ENCODE results near the gene FAM118B. TPM values are rescaled to one million over a fixed set of nuclear protein-coding genes. Genes with fewer than 3 reads are reported as not detected.
A peak's percentile ranks its signal among the peaks of the same experiment; 100 is the strongest.

Gene FAM118B
- 11.1 TPM for polyA plus RNA-seq

- no peaks in the 10 kb centered on the region for H3K9me3 Mint-ChIP-seq
- H3K4me1 Mint-ChIP-seq, result peaks cover 14 to 30% (median 29%) of the 10 kb centered on the region in 3 donors
- H3K36me3 Mint-ChIP-seq, result peaks cover 2% of the 10 kb centered on the region
- H3K27me3 Mint-ChIP-seq, result no peaks in the 10 kb centered on the region
- peak within 1 kb of the TSS; percentile 93 to 96 (median 96) for H3K27ac Mint-ChIP-seq
- H3K4me3 Mint-ChIP-seq, result peak within 1 kb of the TSS; percentile 98 to 100 (median 98)
Measured at GRCh38 chr11:126211236-126212088, at the start of gene FAM118B, which contains the start of gene RPUSD4. FAM118B (plus strand) TSS chr11:126211782; CDS start chr11:126235002, 23,220 bp downstream. RPUSD4 (minus strand) TSS chr11:126211650; CDS start chr11:126211638, 12 bp downstream.

- H3K4me1 Mint-ChIP-seq, result peaks cover 0 to 2% (median 0%) of the 10 kb centered on the region in 3 donors
- H3K9me3 Mint-ChIP-seq, result no peaks in the 10 kb centered on the region
- H3K36me3 Mint-ChIP-seq, result no peaks in the 10 kb centered on the region
- H3K27me3 Mint-ChIP-seq, result peaks cover 5% of the 10 kb centered on the region
- no peak overlapping the region for H3K27ac Mint-ChIP-seq
- no peak overlapping the region for H3K4me3 Mint-ChIP-seq
Measured at GRCh38 chr11:126162306-126163030, 49.1 kb upstream of the FAM118B start.

DNA sequence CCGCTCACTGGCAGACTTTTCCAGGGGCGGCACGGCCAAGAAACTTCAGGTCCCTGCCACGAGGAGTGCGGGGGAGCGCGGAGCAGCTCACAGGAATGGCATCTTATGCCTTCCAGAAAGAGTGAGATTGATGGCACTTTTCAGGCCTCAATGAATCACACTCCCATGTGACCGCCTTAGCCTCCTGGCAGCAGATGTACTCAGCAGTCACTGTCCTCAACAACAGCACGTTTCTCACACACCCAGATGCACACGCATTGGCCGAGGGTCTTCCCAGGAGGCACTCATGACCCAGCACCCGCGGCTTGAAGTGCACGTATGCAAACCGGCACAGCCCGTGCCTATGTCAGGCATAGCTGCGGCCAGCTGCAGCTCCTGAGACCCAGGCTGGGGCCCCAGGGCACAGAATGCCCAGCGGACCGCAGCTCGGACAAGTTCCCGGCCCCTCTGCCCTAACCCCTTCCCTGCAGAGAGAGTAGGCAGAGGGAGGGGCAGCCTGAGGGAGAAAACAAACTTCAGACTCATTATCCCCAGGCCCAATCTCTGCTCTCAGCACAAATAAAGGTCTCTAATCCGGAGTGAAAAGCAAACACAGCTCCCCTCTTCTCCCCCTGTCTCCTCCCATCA, 48.4 kb upstream of the FAM118B start:
- Mint-ChIP-seq H3K27ac (peak overlapping the region in 1 of 3 donors; percentile 41), H3K36me3 (no peaks in the 10 kb centered on the region), H3K9me3 (no peaks in the 10 kb centered on the region), H3K4me3 (no peak overlapping the region), H3K4me1 (peaks cover 0 to 2% (median 0%) of the 10 kb centered on the region in 3 donors), H3K27me3 (peaks cover 5% of the 10 kb centered on the region)

GRCh38 chr11:126163779-126164178, 47.8 kb upstream of the FAM118B start:
- no peak overlapping the region for H3K4me3 Mint-ChIP-seq
- H3K36me3 Mint-ChIP-seq, result no peaks in the 10 kb centered on the region
- peak overlapping the region in 1 of 3 donors; percentile 41 for H3K27ac Mint-ChIP-seq
- peaks cover 0 to 2% (median 0%) of the 10 kb centered on the region in 3 donors for H3K4me1 Mint-ChIP-seq
- no peaks in the 10 kb centered on the region for H3K9me3 Mint-ChIP-seq
- H3K27me3 Mint-ChIP-seq, result peaks cover 5% of the 10 kb centered on the region

DNA sequence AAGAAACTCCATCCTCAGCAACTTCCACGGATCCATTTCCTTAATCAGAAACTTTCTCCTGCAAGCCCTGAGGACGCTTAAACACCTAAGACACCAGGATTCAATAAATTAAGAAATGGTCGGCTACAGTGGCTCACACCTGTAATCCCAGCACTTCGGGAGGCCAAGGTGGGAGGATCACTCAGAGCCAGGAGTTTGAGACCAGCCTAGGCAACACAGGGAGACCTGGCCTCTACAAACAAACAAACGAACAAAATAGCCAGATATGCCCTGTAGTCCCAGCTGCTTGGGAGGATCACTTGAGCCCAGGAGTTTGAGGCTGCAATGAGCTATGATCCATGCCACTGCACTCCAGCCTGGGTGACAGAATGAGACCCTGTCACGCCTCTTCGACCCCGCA, 46.8 kb upstream of the FAM118B start:
- H3K4me3 Mint-ChIP-seq, result no peak overlapping the region
- H3K27ac Mint-ChIP-seq, result no peak overlapping the region
- H3K27me3 Mint-ChIP-seq, result peaks cover 5% of the 10 kb centered on the region
- no peaks in the 10 kb centered on the region for H3K9me3 Mint-ChIP-seq
- peaks cover 0 to 2% (median 0%) of the 10 kb centered on the region in 3 donors for H3K4me1 Mint-ChIP-seq
- H3K36me3 Mint-ChIP-seq, result no peaks in the 10 kb centered on the region

- Mint-ChIP-seq H3K4me1 (peaks cover 0 to 2% (median 0%) of the 10 kb centered on the region in 3 donors), H3K36me3 (no peaks in the 10 kb centered on the region), H3K4me3 (no peak overlapping the region), H3K9me3 (no peaks in the 10 kb centered on the region), H3K27me3 (peaks cover 5% of the 10 kb centered on the region), H3K27ac (no peak overlapping the region)
Measured at GRCh38 chr11:126165311-126165720, 46.3 kb upstream of the FAM118B start.

GRCh38 chr11:126165757-126166156, 45.8 kb upstream of the FAM118B start:
- no peaks in the 10 kb centered on the region for H3K9me3 Mint-ChIP-seq
- peaks cover 0 to 2% (median 0%) of the 10 kb centered on the region in 3 donors for H3K4me1 Mint-ChIP-seq
- peaks cover 5% of the 10 kb centered on the region for H3K27me3 Mint-ChIP-seq
- no peak overlapping the region for H3K4me3 Mint-ChIP-seq
- H3K36me3 Mint-ChIP-seq, result no peaks in the 10 kb centered on the region
- no peak overlapping the region for H3K27ac Mint-ChIP-seq

- Mint-ChIP-seq H3K9me3 (no peaks in the 10 kb centered on the region), H3K27ac (no peak overlapping the region), H3K27me3 (peaks cover 5% of the 10 kb centered on the region), H3K4me3 (no peak overlapping the region), H3K36me3 (no peaks in the 10 kb centered on the region), H3K4me1 (peaks cover 0 to 2% (median 0%) of the 10 kb centered on the region in 3 donors)
Measured at GRCh38 chr11:126166413-126166812, 45.2 kb upstream of the FAM118B start.

DNA sequence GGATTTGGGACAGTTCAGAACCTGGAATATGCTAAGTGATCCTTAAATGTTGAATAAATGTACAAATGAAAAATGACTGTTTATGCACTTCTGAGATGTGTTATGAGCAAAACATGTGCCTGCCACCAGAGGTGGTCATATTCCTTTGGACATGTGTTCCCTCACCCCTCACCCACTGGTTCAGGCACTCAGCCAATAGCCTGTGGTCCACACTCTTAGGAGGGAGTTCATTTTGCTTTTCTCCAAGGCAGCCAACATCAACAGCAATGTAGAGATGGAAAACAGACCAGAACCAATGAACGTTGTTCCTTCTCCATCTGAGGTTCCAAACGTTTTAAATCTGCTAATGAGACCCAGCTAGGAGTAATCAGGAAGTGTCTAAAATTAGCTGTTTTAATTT, 44.1 kb upstream of the FAM118B start:
- Mint-ChIP-seq H3K4me3 (no peak overlapping the region), H3K9me3 (no peaks in the 10 kb centered on the region), H3K27ac (no peak overlapping the region), H3K4me1 (peaks cover 0 to 2% (median 0%) of the 10 kb centered on the region in 3 donors), H3K27me3 (peaks cover 10% of the 10 kb centered on the region), H3K36me3 (no peaks in the 10 kb centered on the region)

DNA sequence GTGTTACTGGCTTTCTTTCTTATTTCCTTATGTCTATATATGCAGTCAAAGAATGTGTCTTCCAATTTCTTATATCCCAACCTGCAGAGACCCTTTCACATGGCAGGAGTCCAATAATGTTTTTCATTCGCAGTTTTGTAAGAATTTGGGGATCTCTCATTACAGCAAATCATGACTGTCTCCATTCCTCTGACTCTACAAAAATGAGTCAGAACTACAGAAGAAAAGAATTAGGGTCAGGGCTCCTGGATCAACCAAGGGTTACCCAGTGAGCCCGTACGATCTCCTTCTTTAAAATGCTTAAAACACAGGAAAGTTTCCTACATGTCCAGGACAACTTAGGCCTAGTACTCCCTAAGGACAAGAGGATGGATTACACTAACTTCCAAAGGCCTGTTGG, 42.3 kb upstream of the FAM118B start:
- Mint-ChIP-seq H3K27ac (no peak overlapping the region), H3K9me3 (no peaks in the 10 kb centered on the region), H3K27me3 (peaks cover 13% of the 10 kb centered on the region), H3K4me1 (peaks cover 0 to under 1% (median 0%) of the 10 kb centered on the region in 3 donors), H3K4me3 (no peak overlapping the region), H3K36me3 (no peaks in the 10 kb centered on the region)

DNA sequence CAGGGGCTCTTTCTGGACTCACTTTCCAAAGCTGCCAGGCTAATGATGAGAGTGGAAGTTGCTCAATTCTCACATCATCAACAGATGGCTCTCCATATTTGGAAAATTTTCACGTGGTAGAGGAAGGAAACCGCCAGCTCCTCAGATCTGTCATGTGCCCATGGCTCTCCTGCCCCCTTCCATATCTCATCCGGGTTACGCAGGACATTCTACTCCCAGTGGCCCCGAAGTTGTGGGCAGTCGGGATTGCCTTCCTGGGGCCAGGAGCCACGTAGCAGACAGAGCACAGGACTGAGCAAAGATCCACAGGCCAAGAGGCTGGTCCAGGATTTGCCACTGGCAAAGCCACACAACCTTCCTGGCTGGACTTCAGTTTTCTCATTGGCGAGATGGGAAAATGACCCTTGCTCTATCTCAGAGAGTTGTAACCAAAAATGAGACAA, 39.0 kb upstream of the FAM118B start:
- no peaks in the 10 kb centered on the region for H3K9me3 Mint-ChIP-seq
- H3K27ac Mint-ChIP-seq, result no peak overlapping the region

DNA sequence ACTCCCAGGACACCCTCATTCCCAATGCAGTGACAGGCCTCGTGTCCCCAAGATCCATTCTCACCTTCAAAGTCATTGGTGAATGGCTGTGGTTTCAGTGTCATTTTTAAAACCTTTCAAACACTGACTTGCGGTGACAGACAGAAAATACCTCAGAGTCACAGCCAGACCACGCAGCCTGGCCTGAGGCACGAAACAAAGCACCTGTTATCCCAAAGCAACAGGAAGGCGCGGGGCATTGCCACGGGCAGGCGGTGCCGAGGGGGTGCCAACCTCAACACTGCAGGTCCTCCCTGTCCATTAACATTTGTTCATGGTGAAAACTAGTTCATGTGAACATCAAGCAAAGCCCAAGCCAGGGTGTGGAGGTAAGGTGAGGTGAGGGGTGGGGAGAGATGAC, 38.3 kb upstream of the FAM118B start:
- Mint-ChIP-seq H3K36me3 (peaks cover 2% of the 10 kb centered on the region), H3K27ac (no peak overlapping the region), H3K27me3 (peaks cover 9% of the 10 kb centered on the region), H3K4me3 (no peak overlapping the region), H3K9me3 (no peaks in the 10 kb centered on the region), H3K4me1 (no peaks in the 10 kb centered on the region)

More for the DNA sequence above, 39.0 kb upstream of the FAM118B start:
- H3K36me3 Mint-ChIP-seq, result peaks cover 2% of the 10 kb centered on the region
- no peak overlapping the region for H3K4me3 Mint-ChIP-seq
- H3K4me1 Mint-ChIP-seq, result no peaks in the 10 kb centered on the region
- H3K27me3 Mint-ChIP-seq, result peaks cover 9% of the 10 kb centered on the region

- Mint-ChIP-seq H3K27ac (no peak overlapping the region), H3K9me3 (no peaks in the 10 kb centered on the region), H3K4me1 (no peaks in the 10 kb centered on the region), H3K36me3 (peaks cover 2% of the 10 kb centered on the region), H3K4me3 (no peak overlapping the region), H3K27me3 (peaks cover 9% of the 10 kb centered on the region)
Measured at GRCh38 chr11:126174816-126175215, 36.8 kb upstream of the FAM118B start.

DNA sequence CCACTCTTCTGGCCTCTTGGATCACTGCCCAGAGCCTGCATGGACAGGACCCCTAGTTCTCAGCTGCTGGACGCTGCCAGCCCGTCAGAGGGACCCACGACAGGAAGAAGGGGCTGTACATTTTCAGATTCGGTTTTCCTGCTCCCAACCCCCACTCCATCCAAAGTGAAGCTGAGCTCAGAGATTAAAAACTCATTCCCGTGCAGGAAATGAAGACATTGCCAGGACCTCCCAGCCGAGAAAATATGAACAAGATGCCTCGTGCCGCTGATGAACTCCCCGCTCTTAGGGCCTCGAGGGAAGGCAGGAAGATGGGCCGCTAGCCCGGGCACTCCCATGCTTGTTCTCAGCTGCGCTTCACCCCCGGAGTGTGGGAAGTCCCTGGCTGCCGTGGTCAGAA, 36.2 kb upstream of the FAM118B start:
- H3K27ac Mint-ChIP-seq, result no peak overlapping the region
- peaks cover 6% of the 10 kb centered on the region for H3K36me3 Mint-ChIP-seq

More for the DNA sequence above, 36.2 kb upstream of the FAM118B start:
- no peak overlapping the region for H3K4me3 Mint-ChIP-seq
- H3K9me3 Mint-ChIP-seq, result peaks cover 0 to 3% (median 0%) of the 10 kb centered on the region in 3 donors
- H3K27me3 Mint-ChIP-seq, result peaks cover 9% of the 10 kb centered on the region
- H3K4me1 Mint-ChIP-seq, result no peaks in the 10 kb centered on the region
